GM19351 (cell line): Measurements from ENCODE around the gene NTM.
A peak's percentile ranks its signal among the peaks of the same experiment; 100 is the strongest.

Experiments used
- ATAC-seq: cut with Tn5 transposase; IDR thresholded peaks from one replicate; pipeline ENCODE4 v1.9.1; 2021; ENCODE audit warnings: mild to moderate bottlenecking, moderate library complexity; ENCODE audit not compliant: unreplicated experiment

The NTM gene

GRCh38 chr11:131807876-131808275 lies 437.5 kb downstream of the NTM start:
- ATAC-seq, result no peak

- no peak for ATAC-seq
Measured at GRCh38 chr11:131808470-131808869, 438.1 kb downstream of the NTM start.

- ATAC-seq, result no peak
Measured at GRCh38 chr11:131809203-131809918, 438.9 kb downstream of the NTM start.

- no peak for ATAC-seq
Measured at GRCh38 chr11:131810541-131810940, 440.1 kb downstream of the NTM start.

- no peak for ATAC-seq
Measured at GRCh38 chr11:131811383-131811782, 441.0 kb downstream of the NTM start.

GRCh38 chr11:131814108-131814507 lies 443.7 kb downstream of the NTM start:
- ATAC-seq, result no peak

- no peak for ATAC-seq
Measured at GRCh38 chr11:131815590-131815989, 445.2 kb downstream of the NTM start.

GRCh38 chr11:131816051-131816450 lies 445.6 kb downstream of the NTM start:
- no peak for ATAC-seq

GRCh38 chr11:131817687-131818188 lies 447.3 kb downstream of the NTM start:
- ATAC-seq, result no peak

- no peak for ATAC-seq
Measured at GRCh38 chr11:131819865-131820264, 449.4 kb downstream of the NTM start.

GRCh38 chr11:131822506-131822905 lies 452.1 kb downstream of the NTM start:
- no peak for ATAC-seq

- ATAC-seq, result no peak
Measured at GRCh38 chr11:131823772-131824171, 453.4 kb downstream of the NTM start.

GRCh38 chr11:131824771-131825170 lies 454.4 kb downstream of the NTM start:
- ATAC-seq, result no peak

- no peak for ATAC-seq
Measured at GRCh38 chr11:131827430-131827829, 457.0 kb downstream of the NTM start.

- peak; percentile 66 for ATAC-seq
Measured at GRCh38 chr11:131829725-131830124, 459.3 kb downstream of the NTM start.

- ATAC-seq, result no peak
Measured at GRCh38 chr11:131832079-131832478, 461.7 kb downstream of the NTM start.

- ATAC-seq, result no peak
Measured at GRCh38 chr11:131833366-131833765, 463.0 kb downstream of the NTM start.

- ATAC-seq, result no peak
Measured at GRCh38 chr11:131837562-131837961, 467.1 kb downstream of the NTM start.

- no peak for ATAC-seq
Measured at GRCh38 chr11:131838016-131838415, 467.6 kb downstream of the NTM start.

GRCh38 chr11:131839326-131839725 lies 468.9 kb downstream of the NTM start:
- ATAC-seq, result no peak

GRCh38 chr11:131840545-131840944 lies 470.1 kb downstream of the NTM start:
- no peak for ATAC-seq

- no peak for ATAC-seq
Measured at GRCh38 chr11:131841028-131841427, 470.6 kb downstream of the NTM start.
